Esophagus (tissue), 2 donors: ENCODE measurements around the gene ADGRG1. TPM values are rescaled to one million over a fixed set of nuclear protein-coding genes. Genes with fewer than 3 reads are reported as not detected.

ENCODE experiments used
- H3K27ac ChIP-seq, 2 donors: one replicate each; pipeline ENCODE4 v1.5.1; 2013; ENCODE audit warnings: low read depth in 2 of 2, mild to moderate bottlenecking in 2 of 2, inconsistent platforms in 1 of 2, low read length in 1 of 2, moderate library complexity in 1 of 2
- H3K27me3 ChIP-seq, 2 donors: one replicate each; pipeline ENCODE4 v1.6.1; 2013; ENCODE audit warnings: low read length in 2 of 2, control low read depth in 1 of 2, mild to moderate bottlenecking in 1 of 2; ENCODE audit not compliant: insufficient read depth in 2 of 2, control insufficient read depth in 1 of 2
- H3K36me3 ChIP-seq, 2 donors: one replicate each; pipeline ENCODE4 v1.6.1; 2013; ENCODE audit warnings: low read length in 1 of 2; ENCODE audit not compliant: control insufficient read depth in 2 of 2, insufficient read depth in 2 of 2
- H3K4me1 ChIP-seq, 2 donors: one replicate each; pipeline ENCODE4 v1.6.1; 2013; ENCODE audit warnings: low read length in 1 of 2; ENCODE audit not compliant: control insufficient read depth in 2 of 2, insufficient read depth in 2 of 2
- H3K4me3 ChIP-seq, 2 donors: one replicate each; pipeline ENCODE4 v1.5.1; 2013; ENCODE audit warnings: low read length in 2 of 2, mild to moderate bottlenecking in 2 of 2, low read depth in 1 of 2, moderate library complexity in 1 of 2
- H3K9me3 ChIP-seq, 2 donors: one replicate each; pipeline ENCODE4 v1.6.1; 2013; ENCODE audit warnings: mild to moderate bottlenecking in 2 of 2, low read depth in 1 of 2, low read length in 1 of 2, moderate library complexity in 1 of 2; ENCODE audit not compliant: control insufficient read depth in 2 of 2, insufficient read depth in 1 of 2
- WGBS, 2 donors: extraction: QIAGEN DNeasy Blood & Tissue Kit; methylation state at CpG; one replicate each; pipeline ENCODE4 v1.1.7; 2013; 5-methylcytosine and 5-hydroxymethylcytosine counted together
- polyA plus RNA-seq, 2 donors: library from polyadenylated mRNA; stranded (reverse); fragments of 200-250 nt; gene quantifications; one replicate each; pipeline ENCODE4 v1.2.3, GENCODE V29; 2013
- donor health status: healthy with polysubstance abuse.
- donor health status: Bipolar disorder and iron deficiency.

The ADGRG1 gene
- polyA plus RNA-seq, 2 donors, result 30.9 to 31.1 TPM

DNA sequence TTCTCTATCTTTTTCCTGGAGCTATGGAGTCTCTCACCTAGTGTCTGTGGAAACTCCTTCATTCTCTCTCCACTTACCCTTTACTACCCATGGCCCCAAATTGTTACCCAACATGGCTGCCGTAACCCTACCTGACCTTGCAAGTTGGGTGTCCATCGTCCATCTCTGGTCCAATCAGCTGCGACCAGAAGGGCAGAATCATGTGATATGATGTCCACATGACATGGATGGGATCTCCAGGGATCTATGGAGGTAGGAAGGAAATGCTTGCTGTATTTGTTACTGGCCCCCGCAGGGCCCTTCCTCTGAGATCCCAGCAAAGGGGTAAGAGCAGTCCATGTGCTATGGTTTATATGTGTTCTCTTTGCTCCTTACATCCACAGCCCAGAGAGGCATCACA is 58.1 kb downstream of the ADGRG1 start:
- Histone ChIP-seq H3K27me3 (no peaks in the 10 kb centered on the region), H3K36me3 (no peaks in the 10 kb centered on the region), H3K27ac (no peak overlapping the region), H3K4me3 (no peak overlapping the region), H3K4me1 (peaks cover 0 to 2% of the 10 kb centered on the region in 2 donors), H3K9me3 (no peaks in the 10 kb centered on the region)
- WGBS, 2 donors, result 77 to 90% methylated on average over 4 of the region's 4 CpGs

DNA sequence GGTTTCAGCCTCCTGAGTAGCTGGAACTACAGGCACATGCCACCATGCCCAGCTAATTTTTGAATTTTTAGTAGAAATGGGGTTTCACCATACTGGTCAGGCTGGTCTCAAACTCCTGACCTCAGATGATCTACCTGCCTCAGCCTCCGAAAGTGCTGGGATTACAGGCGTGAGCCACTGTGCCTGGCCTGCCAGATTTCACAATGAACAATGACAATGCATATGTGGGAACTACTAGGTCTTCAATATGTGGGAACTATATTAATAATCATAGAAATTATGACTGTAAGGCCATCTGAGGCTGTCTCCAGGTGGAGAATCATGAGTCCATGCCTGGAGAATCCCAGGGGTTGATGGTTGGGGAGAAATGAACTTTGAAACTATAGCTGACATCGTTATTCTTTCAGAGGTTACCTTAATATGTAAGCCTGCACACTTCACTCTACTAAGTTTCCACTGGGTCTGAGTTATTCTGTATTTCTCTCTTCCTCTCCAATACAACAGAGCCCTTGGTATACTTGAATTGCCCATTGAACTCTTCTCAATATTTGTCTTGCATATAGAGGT is 59.0 kb downstream of the ADGRG1 start:
- Histone ChIP-seq H3K9me3 (no peaks in the 10 kb centered on the region), H3K27ac (no peak overlapping the region), H3K4me1 (peaks cover 0 to 2% of the 10 kb centered on the region in 2 donors), H3K36me3 (no peaks in the 10 kb centered on the region), H3K4me3 (no peak overlapping the region), H3K27me3 (no peaks in the 10 kb centered on the region)
- 88 to 92% methylated on average over 3 of the region's 3 CpGs for WGBS, 2 donors

DNA sequence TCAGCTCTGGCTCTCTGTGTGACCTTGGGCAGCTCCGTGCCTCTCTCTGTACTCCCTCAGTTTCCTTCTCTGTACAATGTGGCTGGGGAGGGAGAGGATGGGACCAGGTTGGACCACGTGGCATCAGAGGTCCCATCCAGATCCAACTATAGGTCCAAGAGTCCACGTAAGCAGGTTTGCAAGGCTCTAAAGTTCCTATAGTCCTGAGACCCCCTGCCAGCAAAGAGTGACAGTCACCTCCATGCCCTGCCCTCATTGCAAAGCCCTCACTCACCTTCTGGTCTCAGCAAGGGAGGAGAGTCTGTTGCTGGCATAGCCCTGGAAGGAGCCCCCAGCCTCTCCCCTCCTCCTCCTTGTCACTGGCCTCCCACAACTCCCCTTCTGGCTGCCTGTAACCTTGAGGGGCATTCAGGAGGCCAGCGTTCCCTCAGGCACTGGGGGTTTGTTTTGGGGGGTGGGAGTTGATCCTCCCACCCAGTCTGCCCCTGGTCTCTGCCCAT is 60.1 kb downstream of the ADGRG1 start:
- no peaks in the 10 kb centered on the region for H3K9me3 ChIP-seq
- H3K27ac ChIP-seq, result no peak overlapping the region
- H3K36me3 ChIP-seq, result no peaks in the 10 kb centered on the region
- WGBS, 2 donors, result 76 to 84% methylated on average over 4 of the region's 4 CpGs
- no peak overlapping the region for H3K4me3 ChIP-seq
- H3K27me3 ChIP-seq, result no peaks in the 10 kb centered on the region
- H3K4me1 ChIP-seq, result peaks cover 0 to 2% of the 10 kb centered on the region in 2 donors

DNA sequence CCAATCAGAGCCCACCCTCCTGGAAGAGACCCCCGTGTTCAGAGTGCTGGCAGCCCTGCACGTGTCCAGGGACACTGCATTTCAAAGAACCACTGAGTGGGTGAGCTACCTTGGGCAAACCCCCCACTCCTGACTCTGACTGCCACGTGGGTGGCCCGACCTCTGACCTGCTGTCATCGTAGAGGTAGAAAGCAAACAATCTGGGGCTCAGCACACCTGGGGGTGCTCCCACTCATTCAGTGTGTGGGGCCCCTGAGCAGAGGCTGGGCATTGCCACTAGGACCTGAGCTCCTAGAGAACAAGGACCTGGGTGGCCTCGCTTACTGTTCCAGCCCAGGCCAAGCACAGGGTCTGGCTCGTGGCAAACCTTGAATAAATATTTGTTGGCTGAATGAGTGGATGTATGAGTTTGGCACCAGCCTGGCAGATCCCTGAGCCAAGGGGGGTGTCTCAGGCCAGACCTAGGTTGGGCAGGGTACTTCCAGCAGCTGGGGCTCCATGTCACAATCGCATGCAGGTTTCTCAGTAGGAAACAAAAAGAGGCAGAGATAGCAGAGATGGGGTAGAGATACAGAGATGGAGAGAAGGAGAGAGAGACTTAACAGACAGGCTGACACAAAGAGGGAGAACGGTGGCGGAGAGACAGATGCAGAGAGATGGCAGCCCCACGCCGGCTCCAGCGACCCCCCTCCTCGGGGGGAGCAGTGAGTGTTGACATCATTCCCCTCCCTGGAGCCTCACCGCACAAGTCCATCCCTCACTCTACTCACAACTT is 60.7 kb downstream of the ADGRG1 start:
- Histone ChIP-seq H3K9me3 (no peaks in the 10 kb centered on the region), H3K36me3 (no peaks in the 10 kb centered on the region), H3K27ac (no peak overlapping the region), H3K27me3 (no peaks in the 10 kb centered on the region), H3K4me3 (no peak overlapping the region), H3K4me1 (peaks cover 0 to 2% of the 10 kb centered on the region in 2 donors)
- 45% methylated on average over 15 of the region's 15 CpGs for WGBS, 2 donors

DNA sequence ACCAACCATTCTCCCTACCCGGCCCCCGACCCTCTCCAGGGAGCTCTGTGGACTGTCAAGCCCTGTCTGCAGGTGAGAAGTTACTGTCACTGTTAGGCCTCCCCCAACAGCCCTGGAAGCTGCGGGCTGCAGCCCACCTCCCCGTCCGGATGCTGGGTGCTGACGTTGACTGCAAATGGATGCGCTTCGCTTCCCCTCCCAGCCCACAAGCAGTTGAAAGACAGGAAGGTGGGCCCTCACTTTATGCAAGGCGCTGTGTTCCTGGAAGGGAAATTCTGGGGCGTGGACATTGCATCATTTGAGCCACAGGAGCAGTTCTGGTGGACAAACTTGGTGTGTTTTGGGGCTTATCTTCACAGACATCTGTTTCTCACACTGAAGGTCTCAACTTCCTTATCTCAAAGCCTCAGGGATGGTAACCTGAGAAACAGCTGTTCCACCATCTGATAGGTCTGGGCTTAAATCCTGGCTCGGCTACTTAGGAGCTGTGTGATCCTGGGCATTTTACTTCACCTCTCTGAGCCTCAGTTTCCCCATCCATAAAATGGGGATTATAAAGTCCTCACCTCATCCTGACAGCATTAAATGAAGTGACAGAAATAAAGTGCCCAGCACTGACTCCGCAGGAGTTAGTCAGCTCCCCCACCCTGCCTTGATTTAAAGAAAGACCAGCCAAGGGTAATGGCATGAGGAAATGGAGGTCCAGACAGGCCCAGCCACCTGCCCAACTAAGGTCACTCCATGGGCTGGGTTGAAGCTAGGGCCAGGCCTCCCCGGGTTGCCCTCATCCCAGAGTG is 61.5 kb downstream of the ADGRG1 start:
- no peak overlapping the region for H3K4me3 ChIP-seq
- H3K27ac ChIP-seq, result no peak overlapping the region
- WGBS, 2 donors, result 58% methylated on average over 13 of the region's 13 CpGs
- H3K9me3 ChIP-seq, result no peaks in the 10 kb centered on the region
- H3K27me3 ChIP-seq, result no peaks in the 10 kb centered on the region
- peaks cover 0 to 2% of the 10 kb centered on the region in 2 donors for H3K4me1 ChIP-seq
- H3K36me3 ChIP-seq, result no peaks in the 10 kb centered on the region

DNA sequence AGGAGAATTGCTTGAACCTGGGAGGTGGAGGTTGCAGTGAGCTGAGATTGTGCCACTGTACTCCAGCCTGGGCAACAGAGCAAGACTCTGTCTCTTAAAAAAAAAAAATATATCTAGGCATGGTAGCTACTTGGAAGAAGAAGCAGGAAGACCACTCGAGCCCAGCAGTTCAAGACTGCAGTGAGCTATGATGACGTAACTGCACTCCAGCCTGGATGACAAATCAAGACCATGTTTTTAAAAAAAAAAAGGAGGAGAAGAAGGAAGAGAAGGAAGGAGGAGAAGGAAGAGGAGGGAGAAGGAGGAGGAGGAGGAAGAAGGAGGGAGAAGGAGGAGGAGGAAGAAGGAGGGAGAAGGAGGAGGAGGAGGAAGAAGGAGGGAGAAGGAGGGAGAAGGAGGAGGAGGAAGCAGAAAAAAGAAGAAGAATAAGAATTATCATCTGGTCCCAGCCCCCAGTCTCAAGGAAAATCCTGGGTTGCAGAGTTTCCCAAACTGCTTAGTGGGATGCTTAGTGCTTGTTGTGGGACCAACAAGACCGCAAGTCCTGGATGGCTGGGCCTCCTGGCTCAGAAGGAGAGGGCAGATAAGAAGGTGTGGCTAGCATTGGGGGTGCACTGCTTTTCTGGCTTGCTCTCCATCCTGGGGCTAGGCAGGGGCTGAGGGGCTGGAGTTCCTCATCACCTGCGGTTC is 62.5 kb downstream of the ADGRG1 start:
- no peak overlapping the region for H3K27ac ChIP-seq
- peaks cover 0 to 2% of the 10 kb centered on the region in 2 donors for H3K4me1 ChIP-seq
- no peaks in the 10 kb centered on the region for H3K27me3 ChIP-seq
- no peak overlapping the region for H3K4me3 ChIP-seq
- WGBS, 2 donors, result 77 to 82% methylated on average over 4 of the region's 4 CpGs
- no peaks in the 10 kb centered on the region for H3K9me3 ChIP-seq
- no peaks in the 10 kb centered on the region for H3K36me3 ChIP-seq

DNA sequence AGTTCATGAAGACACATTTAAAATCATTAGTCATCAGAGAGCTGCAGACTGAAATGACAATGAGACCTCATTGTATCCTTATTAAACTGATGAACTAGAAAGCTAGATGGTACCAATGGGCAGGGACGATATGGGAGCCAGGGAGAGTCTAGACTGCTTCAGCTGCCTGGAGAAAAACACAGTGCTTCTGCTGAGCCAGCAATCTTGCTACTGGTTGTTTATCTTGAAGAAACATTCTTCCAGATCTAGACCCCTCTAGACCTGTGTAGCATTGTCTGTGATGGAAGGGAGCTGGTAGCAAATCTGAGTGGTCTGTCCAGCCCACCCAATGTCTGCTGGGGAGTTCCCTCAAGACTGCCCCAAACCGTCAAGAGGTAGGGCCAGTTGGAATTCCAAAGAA is 64.2 kb downstream of the ADGRG1 start:
- H3K9me3 ChIP-seq, result no peaks in the 10 kb centered on the region
- H3K4me3 ChIP-seq, result no peak overlapping the region
- H3K27me3 ChIP-seq, result no peaks in the 10 kb centered on the region
- H3K4me1 ChIP-seq, result peaks cover 0 to 2% of the 10 kb centered on the region in 2 donors
- whole genome bisulfite sequencing, 2 donors, result 70 to 72% methylated on average over 2 of the region's 2 CpGs
- H3K27ac ChIP-seq, result no peak overlapping the region
- H3K36me3 ChIP-seq, result no peaks in the 10 kb centered on the region

DNA sequence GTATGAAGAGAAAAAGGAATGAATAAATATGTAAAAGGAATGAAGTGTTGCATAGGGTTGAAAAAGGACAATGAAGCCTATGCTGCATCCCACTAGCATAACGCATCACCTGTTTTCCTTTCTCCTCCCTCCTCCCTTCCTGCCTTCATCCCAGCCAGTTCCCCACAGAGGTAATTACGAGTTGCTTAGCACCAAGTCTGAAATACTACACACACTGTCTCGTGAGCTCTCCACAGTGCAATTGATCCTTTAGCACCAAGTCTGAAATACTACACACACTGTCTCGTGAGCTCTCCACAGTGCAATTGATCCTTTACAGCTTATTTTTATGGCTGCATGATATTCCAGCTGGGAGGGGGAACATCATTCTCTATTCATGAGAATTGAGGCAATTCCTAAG is 65.1 kb downstream of the ADGRG1 start:
- Histone ChIP-seq H3K9me3 (no peaks in the 10 kb centered on the region), H3K4me1 (peaks cover 0 to 2% of the 10 kb centered on the region in 2 donors), H3K27me3 (no peaks in the 10 kb centered on the region), H3K36me3 (no peaks in the 10 kb centered on the region), H3K4me3 (no peak overlapping the region), H3K27ac (no peak overlapping the region)
- WGBS, 2 donors, result 76 to 79% methylated on average over 4 of the region's 4 CpGs

DNA sequence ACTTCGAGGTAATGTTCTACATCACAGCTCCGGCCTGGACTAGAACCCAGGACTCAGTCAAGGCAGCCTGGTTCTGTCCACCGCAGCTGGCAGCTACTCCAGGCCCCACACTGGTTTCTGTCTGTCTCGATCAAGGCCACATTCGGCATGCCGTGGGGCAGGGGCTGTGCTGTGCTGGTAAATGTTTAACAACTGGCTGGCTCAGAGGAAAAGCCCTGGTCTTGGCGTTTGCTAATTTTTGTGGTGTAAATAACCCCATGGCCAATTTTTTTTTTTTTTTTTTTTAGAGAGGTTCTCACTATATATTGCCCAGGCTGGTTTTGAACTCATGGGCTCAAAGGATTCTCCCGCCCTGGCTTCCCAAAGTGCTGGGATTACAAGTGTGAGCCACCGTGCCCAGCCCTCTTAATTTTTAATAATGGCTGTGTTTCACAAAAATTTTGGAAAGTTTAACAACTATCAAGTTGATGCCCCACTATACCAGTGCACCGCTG is 65.8 kb downstream of the ADGRG1 start:
- Histone ChIP-seq H3K27ac (no peak overlapping the region), H3K4me3 (no peak overlapping the region), H3K27me3 (no peaks in the 10 kb centered on the region), H3K9me3 (no peaks in the 10 kb centered on the region), H3K4me1 (no peaks in the 10 kb centered on the region), H3K36me3 (no peaks in the 10 kb centered on the region)
- 54 to 64% methylated on average over 10 of the region's 10 CpGs for WGBS, 2 donors
